GM13976 (cell line): ENCODE data around the gene MAP4K4.

ENCODE experiments used
- DNase-seq: peaks from one replicate; pipeline ENCODE4 v3.0.0; 2012; ENCODE audit warnings: low spot score
- CTCF ChIP-seq: IDR thresholded peaks from 2 replicates; pipeline ENCODE4 v1.5.1; 2012; ENCODE audit warnings: borderline replicate concordance, mild to moderate bottlenecking; ENCODE audit not compliant: insufficient read depth; ENCODE audit errors: extremely low read depth, missing control alignments, control extremely low read depth
- in situ Hi-C: fragments of 300-500 bp; cut with MboI; formaldehyde crosslinking; loops from one replicate; pipeline ENCODE4 v1.12.0; 2022; ENCODE audit warnings: low sequenced_read_pairs, mixed read lengths, inconsistent platforms; ENCODE audit not compliant: unreplicated experiment

The MAP4K4 gene

GRCh38 chr2:101809698-101810097 lies 112.2 kb downstream of the MAP4K4 start:
- in situ Hi-C loops = no loop called here
- no peak for DNase-seq
- no peak for TF ChIP-seq CTCF

GRCh38 chr2:101811226-101812015 lies 113.9 kb downstream of the MAP4K4 start:
- in situ Hi-C loops = no loop called here
- no peak for TF ChIP-seq CTCF

GRCh38 chr2:101812226-101812625 lies 114.7 kb downstream of the MAP4K4 start:
- no peak for DNase-seq
- in situ Hi-C loops = no loop called here
- no peak for TF ChIP-seq CTCF

More at GRCh38 chr2:101811226-101812015, 113.9 kb downstream of the MAP4K4 start:
- DNase-seq = no peak

- in situ Hi-C loops = no loop called here
- TF ChIP-seq CTCF = no peak
- no peak for DNase-seq
These were observed 117.2 kb downstream of the MAP4K4 start for GRCh38 chr2:101814752-101815151.

GRCh38 chr2:101815154-101815553 lies 117.6 kb downstream of the MAP4K4 start:
- no peak for TF ChIP-seq CTCF
- DNase-seq = no peak
- in situ Hi-C loops = no loop called here

GRCh38 chr2:101815739-101816391 lies 118.4 kb downstream of the MAP4K4 start:
- in situ Hi-C loops = no loop called here

More at GRCh38 chr2:101815739-101816391, 118.4 kb downstream of the MAP4K4 start:
- no peak for TF ChIP-seq CTCF
- DNase-seq = no peak
